SK-MEL-5 (cell line): ENCODE measurements around the gene MTHFS. TPM values are rescaled to one million over a fixed set of nuclear protein-coding genes. Genes with fewer than 3 reads are reported as not detected.
A peak's percentile ranks its signal among the peaks of the same experiment; 100 is the strongest.
"Not testable (repeated sequence)": the region's sequence is repeated elsewhere in the genome, so short reads cannot be mapped to it uniquely, and the experiment has no call there.

ENCODE experiments used
- DNase-seq: peaks from one replicate; pipeline ENCODE4 v3.0.0-alpha.2; 2016; ENCODE audit warnings: low read depth, low spot score
- in situ Hi-C: cut with HindIII; loops from 2 replicates; pipeline ENCODE4 v1.10.0; 2016; ENCODE audit warnings: low sequenced_read_pairs, high pct_unique_total_duplicates, low pct_unique_long_range_greater_than_20kb
- polyA plus RNA-seq, 2 experiments: library from polyadenylated mRNA; depleted of rRNA; stranded (reverse); fragments of >200 nt; gene quantifications; 2 replicates each; pipeline ENCODE4 v1.2.3, GENCODE V29; 2015
- total RNA-seq: library from RNA; depleted of rRNA; stranded (reverse); fragments of >200 nt; shearing (Covaris generic); gene quantifications from 2 replicates; pipeline ENCODE4 v1.2.3, GENCODE V29; 2014; rRNA removed

MTHFS gene
- 76.4 and 89.9 TPM in 2 replicates for total RNA-seq
- polyA plus RNA-seq (2015; cell fraction: cytosol; rRNA removed), result 46.6 and 66.1 TPM in 2 replicates
- polyA plus RNA-seq (2015; cell fraction: nucleus; rRNA removed), result 6.7 and 15.1 TPM in 2 replicates

- in situ Hi-C loops, result no loop called here
- peak; percentile 84 for DNase-seq
Measured at GRCh38 chr15:79896634-79897379, at the start of gene MTHFS. Gene MTHFS (minus strand): TSS chr15:79897014. CDS start chr15:79896988, 26 bp downstream.

- DNase-seq, result peak; percentile 64
- in situ Hi-C loops, result no loop called here
Measured at GRCh38 chr15:79944622-79945021, 47.8 kb upstream of the MTHFS start.

GRCh38 chr15:79943820-79944219 lies 47.0 kb upstream of the MTHFS start:
- no peak for DNase-seq
- in situ Hi-C loops, result no loop called here

- in situ Hi-C loops, result no loop called here
- DNase-seq, result no peak
Measured at GRCh38 chr15:79942741-79943481, 46.1 kb upstream of the MTHFS start.

GRCh38 chr15:79939399-79939798 lies 42.6 kb upstream of the MTHFS start:
- in situ Hi-C loops, result no loop called here
- no peak for DNase-seq

DNA sequence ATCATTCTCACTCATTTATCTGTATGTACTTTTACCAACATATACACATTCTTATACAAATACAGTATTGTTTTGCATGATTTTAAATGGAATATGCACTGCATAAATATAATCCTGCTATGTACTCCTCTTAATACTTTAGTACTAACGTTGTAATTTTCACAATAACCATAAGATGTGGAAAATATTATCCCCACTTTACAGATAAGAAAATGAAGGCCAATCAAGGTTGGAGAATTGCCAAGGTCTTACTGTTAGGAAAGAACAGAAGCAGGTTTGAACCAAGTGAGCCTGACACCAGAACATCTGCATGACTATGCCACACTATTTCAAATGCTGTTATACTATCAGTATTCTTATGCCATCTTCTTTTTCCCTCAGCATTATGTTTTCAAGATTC lies 41.3 kb upstream of the MTHFS start:
- in situ Hi-C loops, result no loop called here
- DNase-seq, result no peak

GRCh38 chr15:79935556-79936201 lies 38.9 kb upstream of the MTHFS start:
- DNase-seq, in situ Hi-C loops: not testable (repeated sequence)

DNA sequence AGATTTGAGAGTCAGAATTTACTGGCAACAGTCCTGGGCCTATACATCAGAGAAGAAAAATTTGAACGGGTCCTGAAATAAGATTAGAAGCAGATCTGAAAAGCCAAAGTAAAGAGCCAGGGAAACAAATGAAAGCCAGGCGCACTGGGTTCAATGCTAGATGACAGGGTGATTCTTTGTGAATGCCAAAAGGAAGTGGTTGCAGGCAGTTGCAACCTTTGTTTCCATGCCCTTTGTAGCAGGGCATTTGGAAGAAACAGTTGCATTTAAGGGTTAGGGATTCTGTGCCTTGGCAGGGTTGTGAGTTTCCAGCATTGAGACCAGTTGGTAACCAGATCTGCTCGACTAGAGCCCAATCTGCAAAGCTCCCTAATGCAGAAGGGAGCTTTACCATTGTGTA lies 36.4 kb upstream of the MTHFS start:
- in situ Hi-C loops, result no loop called here
- no peak for DNase-seq

DNA sequence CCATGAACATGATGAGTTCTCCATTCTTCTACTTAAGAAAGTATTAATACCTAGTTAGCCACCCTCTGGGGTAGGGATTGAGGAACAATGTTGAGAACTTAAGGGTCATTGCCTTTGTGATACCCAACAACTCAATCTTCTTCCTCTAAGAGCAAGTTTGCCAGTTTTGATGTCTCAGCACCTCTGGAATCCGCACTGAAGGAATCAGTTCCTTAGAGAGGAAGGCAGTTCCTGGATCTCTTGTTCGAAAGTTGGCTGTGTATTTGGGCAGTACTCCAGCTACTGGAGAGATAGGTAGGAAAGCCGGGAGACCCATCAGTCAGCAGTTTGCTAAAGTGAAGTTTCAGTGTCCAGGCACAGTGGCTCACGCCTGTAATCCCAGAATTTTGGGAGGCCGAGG lies 35.6 kb upstream of the MTHFS start:
- in situ Hi-C loops, result no loop called here

DNA sequence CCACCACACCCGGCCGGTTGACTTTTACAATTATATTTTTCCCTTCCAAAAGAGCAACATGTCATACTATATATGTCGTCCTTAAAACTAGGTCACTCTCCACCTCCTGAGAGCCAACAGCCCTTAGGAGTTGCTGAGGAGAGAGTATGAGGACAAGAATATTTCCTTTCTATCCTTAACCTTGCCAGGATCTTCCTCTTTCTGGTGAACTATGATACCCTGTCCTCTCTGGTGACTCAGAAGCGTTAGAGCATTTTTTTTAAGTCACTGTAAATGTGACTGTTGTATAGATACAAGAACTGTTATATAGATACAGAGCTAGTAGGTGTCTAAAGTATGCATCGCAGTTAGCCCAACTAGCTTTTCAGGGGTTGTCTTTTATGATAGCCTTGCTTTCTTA lies 33.7 kb upstream of the MTHFS start:
- in situ Hi-C loops, result no loop called here
- DNase-seq, result no peak

More for the DNA sequence above, 35.6 kb upstream of the MTHFS start:
- DNase-seq, result no peak

DNA sequence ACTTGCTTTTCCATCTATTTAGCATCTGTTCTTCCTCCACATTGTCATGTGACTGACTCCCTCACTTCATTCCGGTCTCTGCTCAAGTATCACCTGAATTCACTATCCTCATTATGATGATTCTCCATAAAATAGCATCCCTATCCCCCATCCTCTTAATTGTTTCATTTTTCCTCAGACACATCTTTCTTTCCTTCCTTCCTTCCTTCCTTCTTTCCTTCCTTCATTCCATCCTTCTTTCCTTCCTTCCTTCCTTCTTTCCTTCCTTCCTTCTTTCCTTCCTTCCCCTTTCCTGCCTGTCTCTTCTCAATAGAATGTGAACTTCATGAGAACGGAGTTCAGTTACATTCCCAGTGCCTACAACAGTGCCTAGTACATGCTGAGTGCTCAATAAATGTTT lies 32.6 kb upstream of the MTHFS start:
- in situ Hi-C loops, result no loop called here
- no peak for DNase-seq

DNA sequence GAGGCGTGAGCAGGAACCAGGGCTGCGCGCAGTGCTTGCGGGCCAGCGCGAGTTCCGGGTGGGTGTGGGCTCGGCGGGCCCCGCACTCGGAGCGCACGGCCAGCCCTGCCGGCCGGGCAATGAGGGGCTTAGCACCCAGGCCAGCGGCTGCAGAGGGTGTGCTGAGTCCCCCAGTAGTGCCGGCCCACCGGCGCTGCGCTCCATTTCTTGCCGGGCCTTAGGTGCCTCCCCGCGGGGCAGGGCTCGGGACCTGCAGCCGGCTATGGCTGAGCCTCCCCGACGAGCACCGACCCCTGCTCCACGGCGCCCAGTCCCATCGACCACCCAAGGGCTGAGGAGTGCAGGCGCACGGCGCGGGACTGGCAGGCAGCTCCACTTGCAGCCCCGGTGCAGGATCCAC lies 29.3 kb upstream of the MTHFS start:
- DNase-seq, result not testable (repeated sequence)

GRCh38 chr15:79924379-79924778 lies 27.6 kb upstream of the MTHFS start:
- no peak for DNase-seq
- in situ Hi-C loops, result no loop called here

More for the DNA sequence above, 29.3 kb upstream of the MTHFS start:
- in situ Hi-C loops, result not testable (repeated sequence)

DNA sequence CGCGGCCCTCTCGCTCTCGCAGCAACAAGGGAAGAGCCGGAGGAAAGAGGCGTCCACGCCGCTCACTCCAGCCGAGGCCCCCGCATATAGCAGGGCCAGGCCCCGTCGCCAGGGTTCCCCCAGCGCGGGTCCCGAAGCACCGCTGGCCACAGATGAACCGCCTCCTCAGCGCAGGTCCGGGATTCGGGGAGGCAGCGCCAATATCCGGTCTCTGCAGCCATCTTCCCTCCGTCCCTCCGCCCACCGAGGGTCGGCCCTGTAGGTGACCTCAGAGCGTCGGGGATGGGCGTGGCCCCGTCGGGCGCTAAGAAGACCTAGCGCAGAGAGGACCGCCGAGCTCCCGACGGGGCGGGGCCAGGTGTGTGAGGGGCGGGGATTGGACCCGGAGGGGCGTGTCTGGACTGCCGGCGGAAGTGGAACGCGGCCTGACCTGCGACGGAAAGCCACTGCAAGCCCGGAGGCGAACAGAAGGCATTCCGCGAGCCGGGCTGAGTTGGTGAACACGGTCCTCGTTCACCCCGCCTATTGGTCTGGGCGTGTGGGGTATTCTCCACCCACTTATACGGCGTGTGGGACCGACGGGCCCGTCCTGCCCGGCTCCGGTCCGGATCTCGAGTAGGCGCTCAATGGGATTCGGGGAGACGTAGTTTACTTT lies 26.8 kb upstream of the MTHFS start:
- in situ Hi-C loops, result no loop called here
- DNase-seq, result peak; percentile 98

- DNase-seq, result peak; percentile 53
- in situ Hi-C loops, result no loop called here
Measured at GRCh38 chr15:79923079-79923514, 26.3 kb upstream of the MTHFS start.

DNA sequence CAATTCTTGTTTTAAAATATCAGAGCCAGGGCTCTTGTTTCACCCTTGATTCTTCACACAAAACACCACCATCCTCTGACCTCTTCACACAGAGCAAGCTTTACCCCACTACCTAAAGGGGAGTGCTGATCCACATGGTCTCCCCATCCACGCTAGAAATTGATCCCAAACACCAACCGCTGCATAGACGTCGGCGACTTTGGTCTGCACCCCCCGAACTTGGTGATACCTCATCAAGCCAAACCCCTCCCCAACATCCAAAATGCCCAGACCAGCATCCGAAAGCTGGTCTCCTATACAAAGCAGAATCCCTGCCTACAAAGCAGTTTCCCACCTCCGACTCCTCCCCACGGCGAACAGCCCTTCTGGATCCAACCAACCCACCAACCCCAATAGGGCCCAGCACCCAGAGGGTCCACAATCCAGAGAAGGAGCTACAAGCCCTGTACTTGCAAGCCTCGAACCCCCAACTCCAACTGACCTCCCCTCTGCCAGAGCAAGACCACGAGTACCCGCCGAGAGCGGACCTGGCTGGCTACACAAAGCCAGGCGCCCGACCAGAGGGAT lies 25.8 kb upstream of the MTHFS start:
- DNase-seq, result no peak
- in situ Hi-C loops, result no loop called here

- DNase-seq, result no peak
- in situ Hi-C loops, result no loop called here
Measured at GRCh38 chr15:79919749-79920511, 23.1 kb upstream of the MTHFS start.
